B cell (primary cell): ENCODE results near the gene CHIC2.

Experiments
- CTCF ChIP-seq: fragments of 200-600 bp; IDR thresholded peaks from one replicate; pipeline ENCODE4 v1.8.0; 2022; ENCODE audit warnings: antibody characterized with exemption, mild to moderate bottlenecking
- EZH2 ChIP-seq: IDR thresholded peaks from 2 replicates; pipeline ENCODE4 v1.6.1; 2012; ENCODE audit warnings: borderline replicate concordance, low read depth, mild to moderate bottlenecking, moderate library complexity, low read length; ENCODE audit not compliant: insufficient read depth, poor library complexity, severe bottlenecking

- TF ChIP-seq CTCF = no peak
- TF ChIP-seq EZH2 = no peak
Measured at GRCh38 chr4:54096295-54096962, 32.0 kb upstream of the CHIC2 start.
